ENCODE results near the gene KLHL13. TPM values are rescaled to one million over a fixed set of nuclear protein-coding genes. Genes with fewer than 3 reads are reported as not detected.

KLHL13 gene
- total RNA-seq, 1 experiment from 2014 or later = 4.2 TPM

GRCh38 chrX:118062817-118063615, 53.6 kb downstream of the KLHL13 start:
- DNase-seq (ENCODE audit: low read depth, low spot score) (no peak), ATAC-seq (no peak)
- intact Hi-C loops (cut with micrococcal nuclease) = no loop called here
- Histone ChIP-seq H3K4me1 (ENCODE audit: control insufficient read depth in 1 of 2, insufficient read depth in 2 of 2, low read length in 2 of 2) (no peaks in the 10 kb centered on the region), H3K9me2 (ENCODE audit: insufficient read depth) (no peaks in the 10 kb centered on the region), H3K79me2 (ENCODE audit: insufficient read depth, low read length) (no peaks in the 10 kb centered on the region), H3K4me2 (ENCODE audit: low read length) (no peak overlapping the region), H3K36me3 (ENCODE audit: control insufficient read depth in 1 of 2, insufficient read depth in 2 of 2, low read length in 2 of 2) (no peaks in the 10 kb centered on the region), H3K4me3 (replicated peaks in 1 of 2; ENCODE audit: low read depth in 1 of 2, low read length in 2 of 2) (no peak overlapping the region), H4K20me1 (ENCODE audit: insufficient read depth) (no peaks in the 10 kb centered on the region), H3K27me3 (ENCODE audit: insufficient read depth, low read length) (no peaks in the 10 kb centered on the region), H3K27ac (ENCODE audit: low read depth, low read length) (no peak overlapping the region), H2AFZ (ENCODE audit: low read depth, low read length, poor library complexity, severe bottlenecking) (no peak overlapping the region), H3K9me3 (ENCODE audit: control insufficient read depth in 1 of 2, insufficient read depth in 1 of 2, low read depth in 1 of 2, low read length in 2 of 2) (no peaks in the 10 kb centered on the region), H3K9ac (ENCODE audit: low read length) (no peak overlapping the region)
- ChIA-PET CTCF (no interaction called here), RAD21 (ENCODE audit: low non-redundant PET in 1 of 2, low total read pairs in 2 of 2, uncharacterized antibody in 2 of 2, unreplicated experiment in 2 of 2) (no interaction called here), POLR2A (no interaction called here)
- no TSS peak for BruUV-seq (replicated peaks)
- TF ChIP-seq JUND (IDR thresholded peaks at IDR 0.05) (no peak), SRF (IDR thresholded peaks at IDR 0.05; ENCODE audit: low read depth) (no peak), POLR2A (IDR thresholded peaks at IDR 0.05; ENCODE audit: borderline replicate concordance, extremely low read depth, insufficient read depth, insufficient read length) (no peak), YY1 (IDR thresholded peaks at IDR 0.05; ENCODE audit: extremely low read depth, insufficient replicate concordance, low read depth, low read length) (no peak), ATF3 (IDR thresholded peaks at IDR 0.05) (no peak), POLR2AphosphoS5 (IDR thresholded peaks at IDR 0.05; ENCODE audit: low read depth, low read length) (no peak), ELF1 (IDR thresholded peaks at IDR 0.05; ENCODE audit: borderline replicate concordance, low read depth) (no peak), REST (IDR thresholded peaks at IDR 0.05; ENCODE audit: low read depth) (no peak), TCF7L2 (IDR thresholded peaks at IDR 0.05; ENCODE audit: borderline replicate concordance, extremely low read depth, insufficient read depth, insufficient read length) (no peak), ZBTB33 (IDR thresholded peaks at IDR 0.05; ENCODE audit: extremely low read depth, insufficient replicate concordance, low read length) (no peak)

All from HCT116 (cell line).